MM.1S (cell line): ENCODE data around the gene NOXO1.

Experiments used
- DNase-seq: peaks from one replicate; pipeline ENCODE4 v3.0.0-alpha.2; 2015
- H2AFZ ChIP-seq: fragments of 300-600 bp; sonication (generic); 2 replicates; pipeline ENCODE4 v1.6.0; 2016; ENCODE audit warnings: antibody characterized with exemption, low read length
- H3F3A ChIP-seq: fragments of 300-600 bp; sonication (generic); 2 replicates; pipeline ENCODE4 v1.6.1; 2016; ENCODE audit warnings: mild to moderate bottlenecking, antibody characterized with exemption, low read length, moderate library complexity, mixed read lengths; ENCODE audit not compliant: insufficient read depth
- H3K27ac ChIP-seq: fragments of 300-600 bp; sonication (generic); 2 replicates; pipeline ENCODE4 v1.5.1; 2016; ENCODE audit warnings: mild to moderate bottlenecking, low read length
- H3K27me3 ChIP-seq: fragments of 300-600 bp; sonication (generic); replicated peaks from 2 replicates; pipeline ENCODE4 v1.6.0; 2016; ENCODE audit warnings: low read length; ENCODE audit not compliant: insufficient read depth
- H3K36me3 ChIP-seq: fragments of 300-600 bp; sonication (generic); replicated peaks from 2 replicates; pipeline ENCODE4 v1.6.1; 2016; ENCODE audit warnings: mild to moderate bottlenecking, low read length, mixed read lengths; ENCODE audit not compliant: insufficient read depth
- H3K4me1 ChIP-seq: fragments of 300-600 bp; sonication (generic); 2 replicates; pipeline ENCODE4 v1.6.1; 2016; ENCODE audit warnings: low read length, mixed read lengths
- H3K4me2 ChIP-seq: fragments of 300-600 bp; sonication (generic); 2 replicates; pipeline ENCODE4 v1.6.0; 2016; ENCODE audit warnings: low read depth, low read length
- H3K4me3 ChIP-seq: fragments of 300-600 bp; sonication (generic); 2 replicates; pipeline ENCODE4 v1.5.1; 2016; ENCODE audit warnings: low read length, mixed read lengths
- H3K79me2 ChIP-seq: fragments of 300-600 bp; sonication (generic); 2 replicates; pipeline ENCODE4 v1.6.1; 2016; ENCODE audit warnings: mixed run types, low read length, mixed read lengths
- H3K9ac ChIP-seq: fragments of 300-600 bp; sonication (generic); 2 replicates; pipeline ENCODE4 v1.6.1; 2016; ENCODE audit warnings: low read length, mixed read lengths
- H3K9me2 ChIP-seq: fragments of 300-600 bp; sonication (generic); replicated peaks from 2 replicates; pipeline ENCODE4 v1.6.1; 2016; ENCODE audit warnings: mild to moderate bottlenecking, low read length, mixed read lengths; ENCODE audit not compliant: insufficient read depth
- H3K9me3 ChIP-seq: fragments of 300-600 bp; sonication (generic); replicated peaks from 2 replicates; pipeline ENCODE4 v1.6.1; 2016; ENCODE audit warnings: mild to moderate bottlenecking, low read length, mixed read lengths; ENCODE audit not compliant: insufficient read depth
- H4K20me1 ChIP-seq: fragments of 300-600 bp; sonication (generic); 2 replicates; pipeline ENCODE4 v1.6.1; 2016; ENCODE audit warnings: mild to moderate bottlenecking, low read length, moderate library complexity, mixed read lengths; ENCODE audit not compliant: insufficient read depth
- CTCF ChIP-seq: fragments of 300-600 bp; sonication (generic); IDR thresholded peaks from 2 replicates; pipeline ENCODE4 v1.5.1; 2016; ENCODE audit warnings: antibody characterized with exemption, low read length, mixed read lengths
- EZH2 ChIP-seq: fragments of 300-600 bp; sonication (generic); optimal IDR thresholded peaks from 2 replicates; pipeline ENCODE3; 2017; ENCODE audit warnings: low read depth, mild to moderate bottlenecking, antibody characterized with exemption, low read length, mixed read lengths
- EZH2phosphoT487 ChIP-seq: fragments of 300-600 bp; sonication (generic); IDR thresholded peaks from 2 replicates; pipeline ENCODE4 v1.6.1; 2018; ENCODE audit warnings: antibody characterized with exemption, low read length

The NOXO1 gene

DNA sequence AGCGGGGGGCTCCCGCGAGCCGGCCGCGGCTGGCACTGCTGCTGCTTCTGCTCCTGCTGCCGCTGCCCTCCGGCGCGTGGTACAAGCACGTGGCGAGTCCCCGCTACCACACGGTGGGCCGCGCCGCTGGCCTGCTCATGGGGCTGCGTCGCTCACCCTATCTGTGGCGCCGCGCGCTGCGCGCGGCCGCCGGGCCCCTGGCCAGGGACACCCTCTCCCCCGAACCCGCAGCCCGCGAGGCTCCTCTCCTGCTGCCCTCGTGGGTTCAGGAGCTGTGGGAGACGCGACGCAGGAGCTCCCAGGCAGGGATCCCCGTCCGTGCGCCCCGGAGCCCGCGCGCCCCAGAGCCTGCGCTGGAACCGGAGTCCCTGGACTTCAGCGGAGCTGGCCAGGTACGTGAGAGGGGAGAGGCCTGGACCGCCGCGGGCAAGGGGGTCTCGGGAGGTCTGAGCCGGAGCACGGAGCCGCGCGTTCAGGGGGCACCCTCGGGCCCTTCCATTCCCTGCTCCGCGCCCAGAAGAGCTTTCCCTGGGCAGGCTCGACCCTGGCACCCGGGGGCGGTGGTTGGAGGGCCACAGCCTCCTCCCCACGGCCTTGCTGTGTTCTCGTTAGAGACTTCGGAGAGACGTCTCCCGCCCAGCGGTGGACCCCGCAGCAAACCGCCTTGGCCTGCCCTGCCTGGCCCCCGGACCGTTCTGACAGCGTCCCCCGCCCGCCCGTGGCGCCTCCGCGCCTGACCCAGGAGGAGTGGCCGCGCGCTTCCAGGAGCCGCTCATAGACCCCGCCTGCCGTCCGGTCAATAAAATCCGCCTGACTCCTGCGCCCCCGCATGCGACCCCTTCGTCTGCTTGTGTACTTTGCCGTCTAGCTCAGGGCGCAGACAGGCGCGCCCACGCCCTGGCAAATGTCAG lies 38.9 kb upstream of the NOXO1 start:
- no peaks in the 10 kb centered on the region for H3F3A ChIP-seq
- H3K9me3 ChIP-seq, result no peaks in the 10 kb centered on the region
- no peak overlapping the region for H3K27ac ChIP-seq
- H3K9ac ChIP-seq, result no peak overlapping the region
- no peak overlapping the region for H2AFZ ChIP-seq
- no peak overlapping the region for H3K4me3 ChIP-seq
- peaks cover 5% of the 10 kb centered on the region; the same call in 1 of the 2 replicates for H3K4me1 ChIP-seq
- no peaks in the 10 kb centered on the region for H3K9me2 ChIP-seq
- TF ChIP-seq EZH2phosphoT487 (no peak), CTCF (no peak), EZH2 (no peak)
- no peaks in the 10 kb centered on the region for H3K36me3 ChIP-seq
- no peak for DNase-seq
- no peak overlapping the region for H3K4me2 ChIP-seq
- no peaks in the 10 kb centered on the region for H3K79me2 ChIP-seq
- no peaks in the 10 kb centered on the region for H4K20me1 ChIP-seq
- H3K27me3 ChIP-seq, result peaks cover 29% of the 10 kb centered on the region

GRCh38 chr16:2019518-2019920 lies 38.2 kb upstream of the NOXO1 start, which contains the start of gene NPW:
TSS of gene NPW (plus strand) at chr16:2019785.
- Histone ChIP-seq H4K20me1 (no peaks in the 10 kb centered on the region), H3K27me3 (peaks cover 29% of the 10 kb centered on the region), H3K79me2 (no peaks in the 10 kb centered on the region), H3F3A (no peaks in the 10 kb centered on the region), H2AFZ (no peak within 1 kb of the TSS), H3K4me1 (peaks cover 5% of the 10 kb centered on the region; the same call in 1 of the 2 replicates), H3K36me3 (no peaks in the 10 kb centered on the region), H3K9me3 (no peaks in the 10 kb centered on the region), H3K4me2 (no peak within 1 kb of the TSS), H3K27ac (no peak within 1 kb of the TSS), H3K9me2 (no peaks in the 10 kb centered on the region), H3K4me3 (no peak within 1 kb of the TSS), H3K9ac (no peak within 1 kb of the TSS)
- TF ChIP-seq EZH2phosphoT487, result no peak
- no peak for TF ChIP-seq EZH2
- no peak for TF ChIP-seq CTCF
- no peak for DNase-seq

GRCh38 chr16:2016407-2016922 lies 35.2 kb upstream of the NOXO1 start:
- Histone ChIP-seq H3K27me3 (peaks cover 22% of the 10 kb centered on the region), H3K4me2 (no peak overlapping the region), H2AFZ (no peak overlapping the region), H3F3A (no peaks in the 10 kb centered on the region), H3K9ac (no peak overlapping the region), H3K9me3 (no peaks in the 10 kb centered on the region), H3K4me3 (no peak overlapping the region), H3K27ac (no peak overlapping the region), H3K79me2 (no peaks in the 10 kb centered on the region), H3K9me2 (no peaks in the 10 kb centered on the region), H3K4me1 (no peaks in the 10 kb centered on the region), H3K36me3 (no peaks in the 10 kb centered on the region), H4K20me1 (no peaks in the 10 kb centered on the region)
- TF ChIP-seq CTCF (peak; percentile 40), EZH2 (no peak), EZH2phosphoT487 (no peak)
- DNase-seq, result peak; percentile 5
